ENCODE results near the gene DTX4.

DTX4 gene

DNA sequence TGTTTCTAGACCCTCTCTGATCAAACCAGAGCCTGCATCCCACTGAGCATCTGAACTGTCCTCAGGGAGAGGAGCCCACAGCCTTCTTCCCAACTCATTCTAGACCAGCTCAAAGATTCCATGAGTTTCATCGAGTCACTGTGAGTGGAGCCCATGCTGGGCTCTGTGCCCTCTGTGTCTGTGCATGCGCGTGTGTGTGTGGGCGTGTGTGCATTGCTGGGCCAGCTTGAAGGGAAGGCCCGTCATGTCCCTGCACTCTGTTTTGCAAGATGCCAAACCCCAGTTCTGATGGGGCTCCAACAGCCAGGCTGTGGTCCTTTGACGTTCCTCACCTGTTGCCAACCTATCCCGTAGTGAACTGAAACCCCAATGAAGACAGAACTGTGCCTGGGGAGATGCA lies 33.7 kb downstream of the DTX4 start:
- H2AK5ac ChIP-seq (ENCODE audit: low read length) = no peak overlapping the region
- H3K36me3 ChIP-seq (ENCODE audit: control insufficient read depth, insufficient read depth, low read length) = no peaks in the 10 kb centered on the region
- no peak overlapping the region for H2BK5ac ChIP-seq (ENCODE audit: low read length)
- no peak overlapping the region for H3K18ac ChIP-seq (ENCODE audit: low read length)
- no peak overlapping the region for H4K5ac ChIP-seq (ENCODE audit: low read length)
- H4K8ac ChIP-seq (ENCODE audit: low read depth, low read length) = no peak overlapping the region
- H3K4me1 ChIP-seq (ENCODE audit: control insufficient read depth, low read depth, low read length) = no peaks in the 10 kb centered on the region
- WGBS (ENCODE audit: extremely low coverage, insufficient coverage, low lambda C conversion rate) = no CpG with 5 or more reads among the region's 7 CpGs
- H2BK120ac ChIP-seq (ENCODE audit: low read depth, low read length) = no peak overlapping the region
- no peak overlapping the region for H3K4ac ChIP-seq (ENCODE audit: low read depth, low read length)
- no peak overlapping the region for H3K4me3 ChIP-seq (ENCODE audit: low read length)
- no peaks in the 10 kb centered on the region for H3K79me2 ChIP-seq (ENCODE audit: control insufficient read depth, insufficient read depth, low read length)
- H3K9ac ChIP-seq (ENCODE audit: low read length) = no peak overlapping the region
- H3K27me3 ChIP-seq (ENCODE audit: insufficient read depth, low read length, poor library complexity) = no peaks in the 10 kb centered on the region
- H3K23ac ChIP-seq (ENCODE audit: low read length) = no peak overlapping the region
- no peak overlapping the region for H3K56ac ChIP-seq (ENCODE audit: low read length)
- H2BK15ac ChIP-seq (replicated peaks; ENCODE audit: low read depth) = no peak overlapping the region
- no peak for DNase-seq
- no peaks in the 10 kb centered on the region for H3K79me1 ChIP-seq (ENCODE audit: low read length)
- no peak overlapping the region for H3K27ac ChIP-seq (ENCODE audit: low read depth, low read length)
- no peak overlapping the region for H3K4me2 ChIP-seq (ENCODE audit: low read length)

DNA sequence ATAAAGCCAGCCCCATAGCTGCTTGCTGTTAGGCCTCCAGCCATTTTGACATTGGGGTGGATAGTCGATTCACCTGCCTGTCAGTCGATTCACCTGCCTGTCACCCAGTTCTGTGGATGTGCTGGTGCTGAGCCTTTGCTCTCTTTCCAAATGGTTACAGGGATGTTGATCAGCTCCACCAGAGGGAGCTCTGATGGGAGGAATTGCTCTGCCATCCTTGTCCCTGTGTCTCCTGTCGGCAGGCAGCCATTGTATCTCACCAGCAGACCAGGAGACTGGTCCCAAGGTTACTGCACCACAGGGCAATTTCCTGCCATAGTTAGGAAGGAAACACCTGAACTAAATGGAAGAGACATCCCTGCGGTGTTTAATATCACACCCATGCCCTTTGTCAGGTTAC lies 34.7 kb downstream of the DTX4 start:
- no peak overlapping the region for H2BK120ac ChIP-seq (ENCODE audit: low read depth, low read length)
- H2BK5ac ChIP-seq (ENCODE audit: low read length) = no peak overlapping the region
- H2AK5ac ChIP-seq (ENCODE audit: low read length) = no peak overlapping the region
- H3K36me3 ChIP-seq (ENCODE audit: control insufficient read depth, insufficient read depth, low read length) = no peaks in the 10 kb centered on the region
- no peak overlapping the region for H3K9ac ChIP-seq (ENCODE audit: low read length)
- no peak overlapping the region for H3K4ac ChIP-seq (ENCODE audit: low read depth, low read length)
- H3K4me3 ChIP-seq (ENCODE audit: low read length) = no peak overlapping the region
- H3K4me1 ChIP-seq (ENCODE audit: control insufficient read depth, low read depth, low read length) = no peaks in the 10 kb centered on the region
- H3K27ac ChIP-seq (ENCODE audit: low read depth, low read length) = no peak overlapping the region
- no peak overlapping the region for H4K8ac ChIP-seq (ENCODE audit: low read depth, low read length)
- H3K56ac ChIP-seq (ENCODE audit: low read length) = no peak overlapping the region
- H3K23ac ChIP-seq (ENCODE audit: low read length) = no peak overlapping the region
- H2BK15ac ChIP-seq (replicated peaks; ENCODE audit: low read depth) = no peak overlapping the region
- no peak overlapping the region for H3K18ac ChIP-seq (ENCODE audit: low read length)
- H3K79me1 ChIP-seq (ENCODE audit: low read length) = no peaks in the 10 kb centered on the region
- DNase-seq = peak; percentile 79
- WGBS (ENCODE audit: extremely low coverage, insufficient coverage, low lambda C conversion rate) = no CpG with 5 or more reads among the region's 4 CpGs
- no peak overlapping the region for H4K5ac ChIP-seq (ENCODE audit: low read length)
- H3K79me2 ChIP-seq (ENCODE audit: control insufficient read depth, insufficient read depth, low read length) = no peaks in the 10 kb centered on the region
- H3K4me2 ChIP-seq (ENCODE audit: low read length) = no peak overlapping the region
- H3K27me3 ChIP-seq (ENCODE audit: insufficient read depth, low read length, poor library complexity) = no peaks in the 10 kb centered on the region

DNA sequence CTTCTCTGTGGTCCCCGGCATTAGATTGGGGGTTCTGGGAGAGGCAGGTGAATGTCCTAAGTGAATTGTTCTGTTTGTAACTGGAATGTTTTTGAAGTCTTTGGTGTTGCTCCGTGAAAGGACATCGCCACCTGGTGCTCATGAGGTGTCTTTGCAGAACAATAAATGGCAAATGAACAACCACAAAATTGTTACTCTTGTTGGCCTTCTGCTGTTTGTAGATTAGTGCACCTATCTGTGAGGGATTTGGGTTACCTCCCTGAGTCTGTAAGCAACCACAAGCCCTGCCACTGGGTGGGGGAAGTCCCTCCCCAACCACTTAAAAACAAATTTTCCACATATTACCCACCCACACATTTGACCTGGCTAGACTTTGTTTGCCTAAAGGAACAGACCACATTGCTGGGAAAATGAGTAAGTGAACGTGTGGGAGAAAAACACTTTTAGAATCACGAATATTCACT lies 36.1 kb downstream of the DTX4 start:
- Histone ChIP-seq H3K9ac (ENCODE audit: low read length) (no peak overlapping the region), H3K56ac (ENCODE audit: low read length) (no peak overlapping the region), H2BK15ac (replicated peaks; ENCODE audit: low read depth) (no peak overlapping the region), H3K27me3 (ENCODE audit: insufficient read depth, low read length, poor library complexity) (no peaks in the 10 kb centered on the region), H3K79me1 (ENCODE audit: low read length) (no peaks in the 10 kb centered on the region), H3K23ac (ENCODE audit: low read length) (no peak overlapping the region), H2AK5ac (ENCODE audit: low read length) (no peak overlapping the region), H3K4me3 (ENCODE audit: low read length) (no peak overlapping the region), H3K4me1 (ENCODE audit: control insufficient read depth, low read depth, low read length) (no peaks in the 10 kb centered on the region), H4K5ac (ENCODE audit: low read length) (no peak overlapping the region), H3K79me2 (ENCODE audit: control insufficient read depth, insufficient read depth, low read length) (no peaks in the 10 kb centered on the region), H3K18ac (ENCODE audit: low read length) (no peak overlapping the region), H3K4ac (ENCODE audit: low read depth, low read length) (no peak overlapping the region), H3K4me2 (ENCODE audit: low read length) (no peak overlapping the region), H2BK120ac (ENCODE audit: low read depth, low read length) (no peak overlapping the region), H2BK5ac (ENCODE audit: low read length) (no peak overlapping the region), H3K27ac (ENCODE audit: low read depth, low read length) (no peak overlapping the region), H4K8ac (ENCODE audit: low read depth, low read length) (no peak overlapping the region), H3K36me3 (ENCODE audit: control insufficient read depth, insufficient read depth, low read length) (no peaks in the 10 kb centered on the region)
- DNase-seq = peak; percentile 65
- WGBS (ENCODE audit: extremely low coverage, insufficient coverage, low lambda C conversion rate) = no CpG with 5 or more reads among the region's 5 CpGs

DNA sequence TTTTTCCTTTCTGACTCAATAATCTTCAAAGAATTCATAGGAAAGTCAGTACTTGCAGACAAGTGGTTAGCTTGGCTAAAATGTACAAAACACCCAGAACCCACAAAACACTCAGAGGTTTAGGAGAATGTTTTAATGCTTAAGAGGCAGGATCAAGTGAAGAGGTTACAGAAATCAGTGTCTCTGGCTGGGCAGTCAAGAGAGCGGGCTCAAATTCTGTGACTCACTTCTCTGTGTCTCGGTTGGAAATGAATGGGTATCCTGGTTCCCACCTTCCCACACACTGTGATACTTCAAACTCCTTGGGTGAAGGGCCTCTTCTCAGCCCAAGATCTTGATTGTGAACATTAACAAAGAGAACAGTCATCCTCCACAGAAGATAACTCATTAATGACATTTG lies 37.0 kb downstream of the DTX4 start:
- Histone ChIP-seq H3K9ac (ENCODE audit: low read length) (no peak overlapping the region), H2AK5ac (ENCODE audit: low read length) (no peak overlapping the region), H2BK15ac (replicated peaks; ENCODE audit: low read depth) (no peak overlapping the region), H3K79me2 (ENCODE audit: control insufficient read depth, insufficient read depth, low read length) (no peaks in the 10 kb centered on the region), H3K36me3 (ENCODE audit: control insufficient read depth, insufficient read depth, low read length) (no peaks in the 10 kb centered on the region), H3K4ac (ENCODE audit: low read depth, low read length) (no peak overlapping the region), H4K8ac (ENCODE audit: low read depth, low read length) (no peak overlapping the region), H3K56ac (ENCODE audit: low read length) (no peak overlapping the region), H4K5ac (ENCODE audit: low read length) (no peak overlapping the region), H3K4me1 (ENCODE audit: control insufficient read depth, low read depth, low read length) (no peaks in the 10 kb centered on the region), H3K27me3 (ENCODE audit: insufficient read depth, low read length, poor library complexity) (no peaks in the 10 kb centered on the region), H2BK120ac (ENCODE audit: low read depth, low read length) (no peak overlapping the region), H3K4me2 (ENCODE audit: low read length) (no peak overlapping the region), H3K27ac (ENCODE audit: low read depth, low read length) (no peak overlapping the region), H3K23ac (ENCODE audit: low read length) (no peak overlapping the region), H3K4me3 (ENCODE audit: low read length) (no peak overlapping the region), H3K18ac (ENCODE audit: low read length) (no peak overlapping the region), H3K79me1 (ENCODE audit: low read length) (no peaks in the 10 kb centered on the region), H2BK5ac (ENCODE audit: low read length) (no peak overlapping the region)
- no CpG with 5 or more reads among the region's 2 CpGs for WGBS (ENCODE audit: extremely low coverage, insufficient coverage, low lambda C conversion rate)
- no peak for DNase-seq

DNA sequence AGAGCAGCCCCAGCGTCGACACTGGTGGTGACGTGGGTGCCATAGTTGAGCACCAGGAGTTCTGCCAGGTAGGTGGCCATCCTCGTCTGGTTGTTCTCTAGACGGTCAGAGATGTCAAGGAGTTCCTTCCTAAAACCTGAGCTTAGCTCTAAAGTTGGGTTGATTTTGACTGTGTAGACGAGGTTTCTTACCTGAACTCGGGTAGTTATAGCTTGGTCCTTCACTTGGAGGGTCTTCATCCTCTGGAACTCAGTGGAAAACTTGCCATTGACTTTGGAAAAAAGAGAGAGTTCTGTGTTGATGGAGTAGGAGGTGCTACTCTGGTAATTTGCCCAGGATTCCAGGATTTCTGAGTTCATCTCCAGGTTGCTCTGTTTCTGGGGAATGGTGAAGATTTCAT lies 40.3 kb downstream of the DTX4 start:
- Histone ChIP-seq H3K4me2 (ENCODE audit: low read length) (no peak overlapping the region), H3K36me3 (ENCODE audit: control insufficient read depth, insufficient read depth, low read length) (no peaks in the 10 kb centered on the region), H3K18ac (ENCODE audit: low read length) (no peak overlapping the region), H3K79me2 (ENCODE audit: control insufficient read depth, insufficient read depth, low read length) (no peaks in the 10 kb centered on the region), H3K56ac (ENCODE audit: low read length) (no peak overlapping the region), H2BK15ac (replicated peaks; ENCODE audit: low read depth) (no peak overlapping the region), H3K9ac (ENCODE audit: low read length) (no peak overlapping the region), H3K27ac (ENCODE audit: low read depth, low read length) (no peak overlapping the region), H4K8ac (ENCODE audit: low read depth, low read length) (no peak overlapping the region), H2BK5ac (ENCODE audit: low read length) (no peak overlapping the region), H3K23ac (ENCODE audit: low read length) (no peak overlapping the region), H2BK120ac (ENCODE audit: low read depth, low read length) (no peak overlapping the region), H3K27me3 (ENCODE audit: insufficient read depth, low read length, poor library complexity) (no peaks in the 10 kb centered on the region), H4K5ac (ENCODE audit: low read length) (no peak overlapping the region), H3K4me1 (ENCODE audit: control insufficient read depth, low read depth, low read length) (no peaks in the 10 kb centered on the region), H2AK5ac (ENCODE audit: low read length) (no peak overlapping the region), H3K4me3 (ENCODE audit: low read length) (no peak overlapping the region), H3K4ac (ENCODE audit: low read depth, low read length) (no peak overlapping the region), H3K79me1 (ENCODE audit: low read length) (no peaks in the 10 kb centered on the region)
- DNase-seq = no peak
- no CpG with 5 or more reads among the region's 7 CpGs for WGBS (ENCODE audit: extremely low coverage, insufficient coverage, low lambda C conversion rate)

DNA sequence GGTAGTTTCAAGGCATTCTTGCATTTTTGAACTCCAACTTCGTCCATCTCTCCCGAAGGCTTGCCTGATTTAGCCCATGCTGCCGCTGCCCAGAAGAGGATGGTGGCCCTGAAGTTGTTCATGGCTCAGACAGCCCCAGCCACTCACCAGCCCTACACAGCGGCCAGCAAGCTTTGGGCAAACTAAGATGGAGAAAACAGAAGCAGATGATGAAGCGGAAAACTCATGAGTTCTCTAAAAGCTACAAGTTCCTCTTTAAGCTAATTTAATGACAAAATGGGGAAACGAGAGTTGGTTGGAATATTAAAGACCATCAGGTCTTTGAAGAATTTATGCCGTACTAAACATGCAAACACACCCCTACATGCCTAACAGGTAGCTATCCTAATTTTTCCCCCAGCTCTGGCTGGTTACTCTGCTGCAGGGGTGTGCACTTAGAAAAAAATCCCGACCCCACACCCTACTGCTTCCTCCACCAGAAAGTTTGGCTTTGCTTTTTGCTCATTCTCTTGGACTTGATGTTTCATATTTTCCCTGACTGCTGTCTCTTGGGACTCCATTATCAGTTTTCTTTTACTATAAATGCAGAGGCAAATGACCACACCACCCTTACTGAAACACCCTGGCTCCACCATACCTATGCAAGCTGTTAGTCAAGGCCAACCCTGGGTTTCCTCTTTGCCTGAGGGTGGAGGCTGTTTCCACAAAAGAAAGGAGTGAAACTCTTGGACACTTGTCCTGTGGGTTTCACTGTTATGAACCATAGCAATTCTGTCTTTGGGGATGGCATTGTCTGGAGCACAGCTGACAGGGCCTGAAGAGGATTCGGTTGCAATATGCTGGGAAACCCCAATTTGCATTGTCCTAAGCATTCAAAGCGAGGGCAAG lies 41.1 kb downstream of the DTX4 start, which contains the start of gene MPEG1:
Gene MPEG1, minus strand, starts transcription at position 184 of the 888 bp plus-strand sequence. Its CDS starts 62 bp downstream, at position 122.
- H2BK5ac ChIP-seq (ENCODE audit: low read length) = no peak within 1 kb of the TSS
- H4K8ac ChIP-seq (ENCODE audit: low read depth, low read length) = no peak within 1 kb of the TSS
- H3K27ac ChIP-seq (ENCODE audit: low read depth, low read length) = no peak within 1 kb of the TSS
- no peaks in the 10 kb centered on the region for H3K79me2 ChIP-seq (ENCODE audit: control insufficient read depth, insufficient read depth, low read length)
- H3K36me3 ChIP-seq (ENCODE audit: control insufficient read depth, insufficient read depth, low read length) = no peaks in the 10 kb centered on the region
- no peak for DNase-seq
- H3K79me1 ChIP-seq (ENCODE audit: low read length) = no peaks in the 10 kb centered on the region
- no peak within 1 kb of the TSS for H3K23ac ChIP-seq (ENCODE audit: low read length)
- no peaks in the 10 kb centered on the region for H3K4me1 ChIP-seq (ENCODE audit: control insufficient read depth, low read depth, low read length)
- H2BK15ac ChIP-seq (replicated peaks; ENCODE audit: low read depth) = no peak within 1 kb of the TSS
- no peak within 1 kb of the TSS for H3K4ac ChIP-seq (ENCODE audit: low read depth, low read length)
- no peaks in the 10 kb centered on the region for H3K27me3 ChIP-seq (ENCODE audit: insufficient read depth, low read length, poor library complexity)
- no peak within 1 kb of the TSS for H4K5ac ChIP-seq (ENCODE audit: low read length)
- H3K9ac ChIP-seq (ENCODE audit: low read length) = no peak within 1 kb of the TSS
- H2BK120ac ChIP-seq (ENCODE audit: low read depth, low read length) = no peak within 1 kb of the TSS
- no peak within 1 kb of the TSS for H2AK5ac ChIP-seq (ENCODE audit: low read length)
- H3K4me3 ChIP-seq (ENCODE audit: low read length) = no peak within 1 kb of the TSS
- H3K4me2 ChIP-seq (ENCODE audit: low read length) = no peak within 1 kb of the TSS
- WGBS (ENCODE audit: extremely low coverage, insufficient coverage, low lambda C conversion rate) = no CpG with 5 or more reads among the region's 10 CpGs
- no peak within 1 kb of the TSS for H3K56ac ChIP-seq (ENCODE audit: low read length)
- no peak within 1 kb of the TSS for H3K18ac ChIP-seq (ENCODE audit: low read length)

All from mesendoderm (in vitro differentiated cells).